Astrocyte of the cerebellum (primary cell): ENCODE results near the gene ELL2.
"Not testable (repeated sequence)": the region's sequence is repeated elsewhere in the genome, so short reads cannot be mapped to it uniquely, and the experiment has no call there.

Source experiments
- DNase-seq: peaks from one replicate; pipeline ENCODE4 v3.0.0-alpha.2; 2011; ENCODE audit warnings: low read depth
- H3K4me3 ChIP-seq: 2 replicates; pipeline ENCODE4 v1.5.1; 2011; ENCODE audit warnings: mild to moderate bottlenecking, low read depth, low read length, moderate library complexity
- CTCF ChIP-seq: IDR thresholded peaks from 2 replicates; pipeline ENCODE4 v1.5.1; 2012; ENCODE audit warnings: low read length, low read depth, moderate library complexity, mild to moderate bottlenecking; ENCODE audit errors: missing control alignments
- in situ Hi-C: cut with HindIII; loops from 2 replicates; pipeline ENCODE4 v1.10.0; 2017; ENCODE audit warnings: low sequenced_read_pairs

The ELL2 gene

GRCh38 chr5:95910521-95910920, 51.1 kb downstream of the ELL2 start:
- DNase-seq, result no peak
- in situ Hi-C loops, result no loop called here
- H3K4me3 ChIP-seq, result no peak overlapping the region
- TF ChIP-seq CTCF, result no peak

- in situ Hi-C loops, result no loop called here
- no peak for TF ChIP-seq CTCF
- DNase-seq, result no peak
- no peak overlapping the region for H3K4me3 ChIP-seq
Observed at GRCh38 chr5:95909738-95910137, 51.9 kb downstream of the ELL2 start.

- in situ Hi-C loops, result no loop called here
- no peak for TF ChIP-seq CTCF
- H3K4me3 ChIP-seq, result no peak overlapping the region
- DNase-seq, result no peak
Observed at GRCh38 chr5:95908799-95909198, 52.9 kb downstream of the ELL2 start.

GRCh38 chr5:95907740-95908706, 53.6 kb downstream of the ELL2 start:
- H3K4me3 ChIP-seq, result no peak overlapping the region
- in situ Hi-C loops, result no loop called here
- DNase-seq, result no peak
- no peak for TF ChIP-seq CTCF

- no peak for DNase-seq
- in situ Hi-C loops, result no loop called here
- no peak for TF ChIP-seq CTCF
- H3K4me3 ChIP-seq, result no peak overlapping the region
Observed at GRCh38 chr5:95907067-95907705, 54.5 kb downstream of the ELL2 start.

GRCh38 chr5:95906398-95906797, 55.3 kb downstream of the ELL2 start:
- H3K4me3 ChIP-seq, DNase-seq, in situ Hi-C loops: not testable (repeated sequence)

GRCh38 chr5:95904827-95905226, 56.8 kb downstream of the ELL2 start:
- DNase-seq, result no peak
- no peak overlapping the region for H3K4me3 ChIP-seq
- in situ Hi-C loops, result no loop called here
- no peak for TF ChIP-seq CTCF
